Measurements from ENCODE around the gene ADGRD2.
"Not testable (repeated sequence)": the region's sequence is repeated elsewhere in the genome, so short reads cannot be mapped to it uniquely, and the experiment has no call there.

ADGRD2 gene, protein sequence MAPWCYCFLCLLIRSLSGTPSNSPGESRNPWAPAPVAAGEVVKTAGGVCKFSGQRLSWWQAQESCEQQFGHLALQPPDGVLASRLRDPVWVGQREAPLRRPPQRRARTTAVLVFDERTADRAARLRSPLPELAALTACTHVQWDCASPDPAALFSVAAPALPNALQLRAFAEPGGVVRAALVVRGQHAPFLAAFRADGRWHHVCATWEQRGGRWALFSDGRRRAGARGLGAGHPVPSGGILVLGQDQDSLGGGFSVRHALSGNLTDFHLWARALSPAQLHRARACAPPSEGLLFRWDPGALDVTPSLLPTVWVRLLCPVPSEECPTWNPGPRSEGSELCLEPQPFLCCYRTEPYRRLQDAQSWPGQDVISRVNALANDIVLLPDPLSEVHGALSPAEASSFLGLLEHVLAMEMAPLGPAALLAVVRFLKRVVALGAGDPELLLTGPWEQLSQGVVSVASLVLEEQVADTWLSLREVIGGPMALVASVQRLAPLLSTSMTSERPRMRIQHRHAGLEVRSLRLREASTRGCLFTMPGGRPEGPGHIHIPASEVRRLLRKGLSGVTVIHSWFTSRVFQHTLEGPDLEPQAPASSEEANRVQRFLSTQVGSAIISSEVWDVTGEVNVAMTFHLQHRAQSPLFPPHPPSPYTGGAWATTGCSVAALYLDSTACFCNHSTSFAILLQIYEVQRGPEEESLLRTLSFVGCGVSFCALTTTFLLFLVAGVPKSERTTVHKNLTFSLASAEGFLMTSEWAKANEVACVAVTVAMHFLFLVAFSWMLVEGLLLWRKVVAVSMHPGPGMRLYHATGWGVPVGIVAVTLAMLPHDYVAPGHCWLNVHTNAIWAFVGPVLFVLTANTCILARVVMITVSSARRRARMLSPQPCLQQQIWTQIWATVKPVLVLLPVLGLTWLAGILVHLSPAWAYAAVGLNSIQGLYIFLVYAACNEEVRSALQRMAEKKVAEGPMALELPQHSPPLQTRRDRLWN

DNA sequence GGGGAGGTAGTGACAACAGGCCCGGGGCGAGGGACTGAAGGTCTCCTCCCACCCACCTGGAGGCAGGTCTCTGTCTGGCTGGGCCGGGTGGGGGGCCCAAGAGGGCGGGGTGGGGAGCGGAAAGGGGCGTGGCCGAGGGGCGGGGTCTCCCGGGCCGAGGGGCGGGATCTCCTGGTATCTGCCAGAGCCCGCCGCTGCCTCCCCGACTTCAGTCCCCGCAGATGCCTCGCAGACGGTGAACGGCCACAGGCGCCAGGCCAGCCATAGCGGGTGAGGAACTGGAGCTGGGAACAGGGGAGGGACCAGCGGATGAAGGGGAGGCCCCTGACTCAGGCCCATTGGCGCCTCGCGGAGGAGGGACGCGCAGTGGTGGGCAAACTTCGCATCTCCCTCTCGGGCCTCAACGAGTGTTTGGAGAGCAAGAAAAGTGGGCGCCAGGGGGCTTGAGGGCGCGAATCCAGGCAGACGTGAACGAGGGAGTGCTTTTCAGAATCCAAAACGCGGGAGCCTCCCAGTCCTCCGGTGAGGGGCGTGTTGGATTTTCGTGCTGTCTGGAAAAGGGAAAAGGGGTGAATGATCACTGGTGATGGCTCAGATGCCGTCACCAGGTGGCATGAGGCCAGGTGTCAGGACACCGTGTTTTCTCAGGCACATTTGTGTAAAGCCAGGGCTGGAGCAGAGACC lies at the start of gene ADGRD2:
TSS of gene ADGRD2 (plus strand) at position 211 of the 684 bp plus-strand sequence. CDS start 1,216 bp downstream, outside the sequence.
- DNase-seq (ENCODE audit: low spot score), result no peak

DNA sequence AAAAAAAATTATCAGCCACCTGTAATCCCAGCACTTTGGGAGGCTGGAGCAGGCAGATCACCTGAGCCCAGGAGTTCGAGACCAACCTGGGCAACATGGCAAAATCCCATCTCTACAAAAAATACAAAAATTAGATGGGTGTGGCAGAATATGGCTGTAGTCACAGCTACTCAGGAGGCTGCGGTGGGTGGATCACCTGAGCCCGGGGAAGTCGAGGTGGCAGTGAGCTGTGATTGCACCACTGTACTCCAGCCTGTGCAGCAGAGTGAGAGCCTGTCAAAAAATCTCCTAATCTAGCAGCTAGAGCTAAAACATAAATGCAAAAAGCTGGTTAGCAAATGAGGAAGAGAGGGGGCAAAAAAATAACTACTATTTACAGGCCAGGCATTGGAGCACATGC lies 47.0 kb upstream of the ADGRD2 start:
- DNase-seq (ENCODE audit: low spot score), result no peak

DNA sequence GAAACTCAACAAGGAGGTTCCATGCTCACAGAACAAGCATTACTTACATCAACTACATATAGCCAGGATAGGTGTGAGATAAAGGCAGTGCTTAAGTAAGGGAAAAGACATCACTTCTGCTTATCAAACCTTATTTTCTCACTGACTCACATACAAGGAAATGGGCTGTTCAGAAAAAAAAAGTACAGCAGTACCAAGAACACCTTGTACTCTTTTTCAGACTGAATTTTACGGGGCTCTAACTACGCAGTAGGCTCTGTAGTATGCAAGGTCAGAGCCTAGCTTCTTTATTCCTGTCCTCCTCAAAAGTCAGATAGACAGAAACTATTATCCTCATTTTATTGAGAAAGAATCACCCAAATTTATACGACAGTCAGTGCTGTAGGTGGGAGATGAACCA lies 40.8 kb upstream of the ADGRD2 start:
- DNase-seq (ENCODE audit: low spot score), result no peak

DNA sequence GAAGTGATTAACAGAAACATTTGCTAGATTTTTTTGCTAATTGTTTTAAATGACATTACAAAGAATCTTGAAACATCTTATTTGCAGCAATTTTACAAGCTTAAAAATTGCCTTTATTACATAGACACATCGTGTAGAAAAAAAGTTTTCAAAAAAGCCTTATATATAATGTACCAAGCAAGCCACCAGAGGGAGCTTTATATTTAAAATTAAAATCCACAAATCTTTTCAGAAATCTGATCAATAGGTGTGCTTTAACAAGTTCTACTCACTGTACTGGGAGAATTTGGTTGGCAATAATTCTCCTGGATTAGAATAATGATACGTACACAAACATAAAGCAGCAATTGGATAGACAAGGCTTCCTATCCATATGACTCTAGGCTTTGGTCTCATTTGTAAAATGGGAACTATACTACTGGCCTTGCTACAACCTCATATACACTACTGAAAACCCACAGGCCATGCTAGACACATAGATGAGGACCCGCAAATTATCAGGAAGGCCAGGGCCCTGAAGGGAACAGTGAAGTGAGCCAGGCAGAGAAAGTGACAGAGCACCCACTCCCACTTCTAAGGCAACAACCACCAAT lies 39.8 kb upstream of the ADGRD2 start:
- no peak for DNase-seq (ENCODE audit: low spot score)

DNA sequence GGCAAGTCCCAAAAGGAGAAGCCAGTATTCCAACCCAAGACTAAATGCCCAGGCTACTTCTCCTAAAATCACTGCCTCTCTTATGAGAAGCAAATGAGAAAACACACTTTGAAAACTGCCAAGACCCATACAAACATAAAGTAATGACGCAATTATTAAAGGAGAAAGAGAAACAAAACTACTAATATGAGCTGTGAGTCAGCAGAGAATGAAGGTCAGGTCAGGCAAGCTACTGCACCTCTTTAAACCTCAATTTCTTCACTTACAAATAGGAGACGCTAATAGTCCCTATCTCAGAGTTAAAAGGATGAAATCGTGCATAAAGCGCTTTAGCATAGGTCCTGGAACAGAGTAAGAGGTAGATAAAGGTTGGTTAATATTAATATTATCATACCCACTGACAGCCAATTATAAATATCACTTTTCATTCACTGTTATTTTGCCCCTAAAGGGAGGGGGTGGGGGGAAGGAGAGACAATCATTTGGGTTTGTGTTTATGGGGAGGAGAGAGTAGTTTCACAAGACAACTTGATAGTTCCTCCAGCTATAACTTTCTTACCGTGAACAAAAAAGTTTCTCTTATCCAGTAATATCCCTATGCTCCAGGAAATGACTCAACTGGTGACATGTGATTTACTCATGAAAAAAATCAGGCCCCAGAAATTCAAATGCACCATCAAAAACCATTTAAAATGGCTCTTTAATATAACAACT lies 38.6 kb upstream of the ADGRD2 start:
- peak; percentile 98 for DNase-seq (ENCODE audit: low spot score)

DNA sequence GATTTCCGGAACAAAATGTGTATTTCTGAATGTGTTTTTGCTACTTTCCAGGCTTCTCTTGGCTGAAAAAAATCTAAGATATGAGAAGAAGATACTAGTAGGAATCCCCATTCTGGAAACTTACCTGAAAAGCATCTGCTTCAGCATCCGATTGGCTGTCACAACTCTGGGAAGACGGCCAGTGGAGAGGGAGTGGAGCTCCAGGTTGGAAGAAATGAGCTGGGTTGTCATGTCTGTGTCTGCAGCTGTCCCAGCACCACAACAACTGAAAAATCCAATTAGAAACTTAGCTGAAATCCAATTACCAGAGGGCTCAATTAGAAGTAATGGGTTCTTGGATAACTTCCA lies 38.0 kb upstream of the ADGRD2 start:
- peak; percentile 51 for DNase-seq (ENCODE audit: low spot score)

DNA sequence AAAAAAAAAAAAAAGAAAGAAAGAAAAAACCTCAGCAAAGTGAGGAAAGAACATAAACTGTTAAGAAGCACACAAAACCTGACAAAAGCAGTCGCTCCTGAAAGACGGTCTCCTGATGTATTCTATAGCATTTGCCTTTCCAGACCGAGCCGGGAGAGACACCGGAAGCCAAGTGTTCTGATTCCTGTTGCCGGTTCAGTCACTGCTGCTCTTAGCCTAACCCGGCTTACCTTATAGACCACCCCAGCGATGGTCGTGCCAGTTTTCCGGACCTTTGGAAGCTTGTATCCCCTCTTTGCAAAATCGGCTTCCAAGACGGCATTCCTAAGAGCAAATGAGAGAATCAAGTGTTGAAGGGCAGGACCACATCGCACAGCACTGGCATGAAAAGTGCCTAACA lies 35.6 kb upstream of the ADGRD2 start:
- no peak for DNase-seq (ENCODE audit: low spot score)

DNA sequence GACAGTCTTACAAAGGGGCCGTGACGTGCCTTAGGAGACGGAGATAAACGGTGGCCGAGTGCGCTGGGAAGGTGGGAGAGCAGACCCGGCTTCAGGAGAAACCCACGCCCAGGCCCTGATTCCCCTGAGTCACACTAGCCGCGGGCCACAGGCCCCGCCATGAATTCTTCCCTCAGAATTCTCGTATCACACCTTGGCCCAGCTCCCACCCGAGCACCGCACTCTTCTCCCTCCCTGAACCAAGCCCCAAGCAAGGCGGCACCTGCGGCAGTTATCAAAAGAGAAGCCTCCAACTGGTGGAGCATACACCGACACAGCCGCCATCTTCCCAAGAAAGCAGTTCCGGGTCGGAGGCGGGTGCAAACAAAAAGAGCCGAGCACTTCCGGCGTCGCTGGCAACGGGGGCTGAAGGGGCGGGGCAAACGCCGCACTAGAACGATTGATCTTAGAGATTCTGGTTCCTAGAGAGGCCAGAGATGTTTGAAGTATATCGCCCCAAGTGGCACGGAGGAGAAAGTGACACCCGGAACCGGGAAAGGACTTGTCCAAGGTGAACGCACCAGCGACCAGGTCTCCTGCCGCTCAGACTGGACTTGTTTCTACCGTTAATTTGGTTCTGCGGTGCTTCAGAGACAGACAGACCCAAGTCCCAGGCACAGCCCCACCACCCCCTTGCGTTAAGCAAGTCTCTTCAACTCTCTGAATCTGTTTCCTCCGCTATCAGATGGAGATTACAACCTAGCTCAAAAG lies 35.0 kb upstream of the ADGRD2 start, which contains the start of gene PSMB7:
TSS of gene PSMB7 (minus strand) at position 341 of the 750 bp plus-strand sequence. CDS start at position 324, 17 bp downstream.
- peak; percentile 98 for DNase-seq (ENCODE audit: low spot score)

DNA sequence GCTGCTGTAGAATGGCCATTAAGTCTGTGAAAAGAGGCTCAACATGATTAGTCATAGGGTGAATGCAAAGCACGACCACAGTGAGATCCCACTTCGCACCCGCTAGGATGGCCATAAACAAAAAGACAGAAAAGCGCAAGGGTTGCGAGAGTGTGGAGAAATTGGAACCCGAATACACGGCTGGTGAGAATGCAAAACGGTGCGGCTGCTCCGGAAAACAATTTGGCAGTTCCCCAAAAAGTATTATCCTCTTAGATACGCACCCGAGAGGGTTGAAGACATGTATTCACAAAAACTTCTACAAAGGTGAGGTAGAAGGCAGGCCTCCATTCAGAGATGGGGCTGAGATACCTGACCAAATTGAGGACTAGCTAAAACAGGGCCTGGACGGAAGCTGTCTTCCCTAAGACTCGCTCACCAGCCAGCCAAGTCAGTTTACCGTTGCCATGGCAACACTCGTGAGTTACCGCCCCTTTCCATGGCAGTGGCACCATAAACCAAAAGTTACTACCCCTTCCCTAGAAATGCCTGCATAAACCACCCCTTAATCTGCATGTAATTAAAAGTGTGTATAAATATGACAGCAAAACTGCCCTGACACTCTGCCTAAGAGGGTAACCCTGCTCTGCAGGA lies 34.3 kb upstream of the ADGRD2 start:
- DNase-seq (ENCODE audit: low spot score), result no peak

DNA sequence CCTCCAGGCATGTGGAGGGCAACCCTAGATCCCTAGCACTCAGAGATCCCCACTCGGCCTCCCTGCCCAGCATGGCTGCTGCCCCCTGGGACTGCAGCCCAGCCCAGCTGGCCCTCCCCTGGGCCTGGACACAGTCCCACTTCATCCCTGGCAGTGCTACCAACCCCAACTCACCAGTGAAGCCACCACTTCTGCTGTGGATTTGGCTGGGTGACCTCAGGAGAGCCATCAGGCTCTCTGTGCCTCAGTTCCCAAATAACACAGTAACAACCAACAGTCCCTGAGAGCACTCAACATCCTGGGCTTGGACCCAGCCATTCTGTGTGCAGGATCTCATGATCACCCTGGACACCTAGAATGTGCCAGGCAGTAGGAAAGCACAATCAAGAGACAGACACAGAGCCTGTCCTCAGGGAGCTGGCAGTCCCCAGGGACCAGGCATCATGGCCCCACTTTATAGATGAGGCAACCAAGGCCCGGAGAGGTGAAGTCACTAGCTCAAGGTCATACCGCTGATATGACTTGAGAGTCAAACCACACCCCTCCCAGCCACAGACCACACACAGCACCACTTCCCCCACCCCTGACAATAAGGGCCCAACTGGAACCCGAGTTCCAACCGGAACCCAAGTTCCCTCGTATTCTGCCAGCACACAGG lies 30.3 kb upstream of the ADGRD2 start:
- DNase-seq (ENCODE audit: low spot score), result no peak

DNA sequence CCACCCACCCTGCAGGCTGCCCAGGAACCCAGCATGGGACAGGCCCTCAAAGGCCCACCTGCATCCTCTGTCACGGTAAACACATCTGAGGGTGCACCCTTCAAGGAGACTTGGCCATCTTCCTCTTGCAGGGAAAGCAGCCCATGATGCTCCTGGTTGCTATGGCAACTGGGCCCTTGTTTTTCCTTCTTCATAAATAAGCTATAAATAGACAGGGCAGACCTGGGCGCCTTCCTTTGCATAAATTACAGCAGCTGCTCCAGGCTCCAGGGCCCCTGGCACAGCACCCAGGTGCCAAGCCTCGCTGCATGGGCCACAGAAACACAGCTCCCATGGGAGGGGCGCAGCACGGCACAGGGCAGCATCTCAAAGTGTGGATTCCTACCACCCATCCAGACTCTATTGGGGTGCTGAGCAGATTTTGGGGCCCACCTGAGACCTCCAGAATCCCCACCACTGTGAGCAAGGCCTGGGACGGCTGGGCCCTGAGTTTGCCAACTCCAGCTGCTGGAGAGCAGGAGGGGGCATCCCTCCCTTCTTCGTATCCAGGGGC lies 29.2 kb upstream of the ADGRD2 start:
- DNase-seq (ENCODE audit: low spot score), result no peak

DNA sequence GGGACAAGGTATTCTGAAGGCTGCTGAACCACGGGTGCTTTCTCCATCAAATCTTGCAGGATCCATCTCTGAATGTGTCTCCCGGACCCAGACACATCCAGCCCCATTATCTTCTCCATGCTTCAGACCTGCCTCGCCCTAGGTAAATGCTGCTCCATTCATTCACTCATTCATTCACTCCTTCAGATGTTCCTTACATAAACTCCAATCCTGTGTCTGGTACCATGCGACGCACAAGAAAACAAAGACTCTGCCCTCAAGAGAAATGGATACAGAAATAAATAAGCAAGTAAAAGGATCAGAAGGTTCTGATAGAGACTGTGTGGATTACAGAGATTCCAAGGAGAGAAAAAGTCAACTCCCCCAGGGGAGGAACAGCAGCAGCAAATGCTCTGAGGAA lies 27.1 kb upstream of the ADGRD2 start:
- DNase-seq (ENCODE audit: low spot score), result no peak

DNA sequence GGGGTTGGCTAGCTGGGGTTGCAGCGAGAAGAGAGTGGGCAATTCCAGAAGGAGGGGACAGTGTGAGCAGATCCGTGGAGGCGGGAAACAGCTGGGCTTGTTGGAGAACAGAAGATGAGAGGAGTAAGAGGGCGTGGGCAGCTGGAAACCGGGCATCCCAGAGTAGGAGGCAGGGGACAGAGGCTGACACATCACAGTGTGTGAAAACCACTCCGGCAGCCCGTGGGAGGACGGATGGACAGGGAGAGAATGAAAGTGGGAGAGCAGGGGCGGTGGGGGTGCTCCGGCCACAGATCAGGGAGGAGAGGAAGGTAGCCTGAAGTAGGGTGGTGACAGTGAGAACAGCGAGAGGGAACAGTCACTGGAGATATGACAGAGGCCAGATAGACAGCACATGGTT lies 26.7 kb upstream of the ADGRD2 start:
- no peak for DNase-seq (ENCODE audit: low spot score)

DNA sequence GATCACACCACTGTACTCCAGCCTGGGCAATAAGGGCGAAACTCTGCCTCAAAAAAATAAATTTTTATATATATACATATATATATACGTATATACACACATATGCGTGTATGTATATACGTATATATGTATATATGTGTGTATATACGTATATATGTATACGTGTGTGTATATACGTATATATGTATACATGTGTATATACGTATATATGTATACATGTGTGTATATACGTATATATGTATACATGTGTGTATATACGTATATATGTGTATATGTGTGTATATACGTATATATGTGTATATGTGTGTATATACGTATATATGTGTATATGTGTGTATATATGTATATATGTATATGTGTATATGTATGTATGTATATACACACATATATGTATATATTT lies 24.5 kb upstream of the ADGRD2 start:
- DNase-seq (ENCODE audit: low spot score), result not testable (repeated sequence)

DNA sequence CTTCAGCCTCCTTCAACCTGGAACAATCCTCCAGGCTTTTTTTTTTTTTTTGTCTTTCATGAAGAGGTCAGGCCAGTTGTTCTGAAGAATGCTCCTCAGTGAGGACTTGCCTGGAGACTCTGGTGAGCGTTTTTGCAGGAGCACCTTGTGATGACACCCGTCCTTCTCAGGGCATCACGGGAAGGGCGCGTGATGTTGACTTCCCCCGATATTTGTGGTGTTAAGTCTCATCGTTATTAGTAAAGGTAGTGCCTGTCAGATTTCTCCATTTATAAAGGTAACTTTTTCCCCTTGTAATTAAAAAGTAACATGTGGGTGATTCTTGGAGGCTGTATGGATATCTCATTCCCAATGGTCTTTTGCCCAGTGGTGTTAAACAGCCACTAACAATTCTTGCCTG lies 23.9 kb upstream of the ADGRD2 start:
- DNase-seq (ENCODE audit: low spot score), result no peak

DNA sequence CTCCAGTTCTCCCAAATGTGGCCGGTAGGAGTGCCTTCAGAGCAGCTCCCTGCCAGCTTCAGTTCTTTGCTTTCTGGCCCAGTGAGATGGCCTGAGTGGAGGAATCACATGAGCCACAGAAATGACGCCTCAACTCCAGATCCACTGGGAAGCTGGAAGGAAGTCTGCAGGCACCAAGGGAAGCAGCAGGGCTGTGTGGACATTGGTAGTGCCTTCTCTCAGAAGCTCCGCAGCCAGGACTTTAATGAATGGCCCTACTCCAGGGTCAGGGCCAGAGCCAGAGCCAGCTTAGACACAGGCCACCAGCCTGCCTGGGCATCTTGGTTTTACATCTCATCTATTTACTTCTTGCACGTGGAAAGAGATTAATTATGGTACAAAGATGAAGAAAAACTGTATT lies 23.0 kb upstream of the ADGRD2 start:
- no peak for DNase-seq (ENCODE audit: low spot score)

DNA sequence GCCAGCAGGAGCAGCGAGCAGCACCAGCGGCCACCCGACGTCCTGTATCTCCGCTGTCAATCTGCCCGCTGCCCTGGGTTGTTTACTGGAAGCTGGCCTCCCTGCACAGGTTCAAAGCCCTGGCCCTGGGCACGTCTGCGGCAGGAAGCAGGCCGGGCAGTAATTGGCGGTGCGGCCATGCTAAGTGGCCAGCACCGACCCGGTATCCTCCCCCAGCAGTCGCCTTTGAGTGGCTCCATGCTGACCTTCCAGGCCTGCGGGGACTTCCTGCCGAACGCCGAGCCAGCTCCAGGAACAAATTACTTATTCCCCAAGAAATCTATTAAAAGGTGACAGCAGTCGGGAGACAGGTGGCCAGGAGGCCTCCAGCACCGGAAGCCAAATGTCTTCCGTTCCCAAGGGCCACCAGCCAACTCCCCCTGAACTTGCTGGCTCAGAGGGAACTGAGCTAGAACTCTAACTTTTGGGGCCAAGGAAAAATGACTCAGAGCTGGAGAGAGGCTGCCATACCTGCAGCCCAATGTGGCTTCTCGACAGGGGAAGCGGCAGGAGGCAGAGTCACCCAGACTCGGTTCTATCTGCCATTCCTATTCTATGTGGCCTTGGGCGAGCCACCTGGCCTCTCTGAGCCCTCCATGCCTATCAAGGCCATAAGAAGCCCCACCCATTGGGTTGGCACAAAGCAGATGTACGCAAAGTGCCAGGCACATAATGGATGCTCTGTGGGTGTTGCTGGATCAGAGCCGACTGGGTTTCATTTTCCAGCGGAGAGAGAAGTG lies 21.3 kb upstream of the ADGRD2 start:
- no peak for DNase-seq (ENCODE audit: low spot score)

DNA sequence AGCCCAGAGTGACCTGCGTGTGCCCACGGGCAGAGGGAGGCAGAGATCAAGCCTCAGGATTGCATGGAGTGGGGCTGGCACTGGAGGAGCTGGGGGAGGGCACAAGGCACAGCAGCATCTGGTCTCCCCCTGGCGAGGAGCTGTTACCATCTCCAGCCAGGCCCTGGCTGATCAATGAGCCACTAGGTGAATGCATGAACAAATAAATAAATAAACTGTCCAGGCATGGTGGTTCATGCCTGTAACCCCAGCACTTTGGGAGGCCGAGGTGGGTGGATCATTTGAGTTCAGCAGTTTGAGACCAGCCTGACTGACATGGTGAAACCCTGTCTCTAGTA lies 20.8 kb upstream of the ADGRD2 start:
- no peak for DNase-seq (ENCODE audit: low spot score)

DNA sequence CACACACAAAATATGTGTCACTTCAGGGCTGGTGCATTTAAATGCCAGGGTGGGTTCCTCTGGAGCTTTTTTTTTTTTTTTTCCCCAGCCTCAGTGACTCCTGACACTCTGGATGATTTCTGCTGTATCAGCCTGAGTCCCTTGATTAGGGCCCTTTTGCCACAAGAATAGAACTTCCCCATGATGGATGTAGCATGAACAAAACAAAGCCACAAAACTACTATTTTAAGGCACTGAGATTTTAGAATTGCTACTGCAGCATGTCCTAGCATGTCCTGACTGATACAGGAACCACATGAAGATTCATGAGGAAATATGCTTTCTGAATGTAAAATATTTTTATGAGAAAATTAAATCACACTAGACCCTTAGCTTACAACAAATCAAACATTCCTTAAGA lies 13.9 kb upstream of the ADGRD2 start:
- no peak for DNase-seq (ENCODE audit: low spot score)

All from COLO829 (cell line).